Ishikawa (cell line): ENCODE data around the gene ZNF845.
A peak's percentile ranks its signal among the peaks of the same experiment; 100 is the strongest.

Experiments used
- CEBPB ChIP-seq: IDR thresholded peaks from 2 replicates; pipeline ENCODE4 v1.6.1; 2012
- CREB1 ChIP-seq: IDR thresholded peaks from 2 replicates; pipeline ENCODE4 v1.6.1; 2012; ENCODE audit warnings: low read depth
- EGR1 ChIP-seq: IDR thresholded peaks from 2 replicates; pipeline ENCODE4 v1.6.1; 2012
- EP300 ChIP-seq: IDR thresholded peaks from 2 replicates; pipeline ENCODE4 v1.6.1; 2012; ENCODE audit warnings: borderline replicate concordance
- FOXM1 ChIP-seq: IDR thresholded peaks from 2 replicates; pipeline ENCODE4 v1.6.1; 2012; ENCODE audit warnings: low read depth, borderline replicate concordance
- MAX ChIP-seq: IDR thresholded peaks from 2 replicates; pipeline ENCODE4 v1.6.1; 2012
- NFIC ChIP-seq: IDR thresholded peaks from 2 replicates; pipeline ENCODE4 v1.6.1; 2012
- RAD21 ChIP-seq: IDR thresholded peaks from 2 replicates; pipeline ENCODE4 v1.6.1; 2012; ENCODE audit warnings: low read depth
- REST ChIP-seq: IDR thresholded peaks from 2 replicates; pipeline ENCODE4 v1.6.1; 2012; ENCODE audit warnings: low read depth, mild to moderate bottlenecking
- TAF1 ChIP-seq: IDR thresholded peaks from 2 replicates; pipeline ENCODE4 v1.6.1; 2012; ENCODE audit warnings: low read depth, mild to moderate bottlenecking
- TCF12 ChIP-seq: IDR thresholded peaks from 2 replicates; pipeline ENCODE4 v1.6.1; 2012; ENCODE audit warnings: low read depth
- TEAD4 ChIP-seq: IDR thresholded peaks from 2 replicates; pipeline ENCODE4 v1.6.1; 2012
- USF1 ChIP-seq: IDR thresholded peaks from 2 replicates; pipeline ENCODE4 v1.6.1; 2012
- YY1 ChIP-seq: IDR thresholded peaks from 2 replicates; pipeline ENCODE4 v1.6.1; 2012; ENCODE audit warnings: low read depth
- ZBTB7A ChIP-seq: IDR thresholded peaks from 2 replicates; pipeline ENCODE4 v1.6.1; 2012; ENCODE audit warnings: low read depth

The ZNF845 gene

GRCh38 chr19:53394974-53395839 is 61.7 kb downstream of the ZNF845 start, which contains the start of gene ZNF765:
TSS of gene ZNF765 (plus strand) at chr19:53395149. CDS start at chr19:53398016, 2,867 bp downstream.
- no peak for TF ChIP-seq USF1
- peak; percentile 38; the same call in 1 of the 2 replicates for TF ChIP-seq TAF1
- TF ChIP-seq YY1: no peak

GRCh38 chr19:53396525-53396868 is 62.9 kb downstream of the ZNF845 start:
- TF ChIP-seq TEAD4 (no peak), TAF1 (no peak), FOXM1 (no peak), USF1 (no peak), ZBTB7A (no peak), YY1 (no peak), EGR1 (no peak), REST (no peak), TCF12 (no peak), CEBPB (no peak), NFIC (no peak), RAD21 (no peak), CREB1 (no peak), MAX (no peak), EP300 (no peak)
